ENCODE measurements around the gene TNFRSF12A. TPM values are rescaled to one million over a fixed set of nuclear protein-coding genes. Genes with fewer than 3 reads are reported as not detected.

TNFRSF12A gene
- total and polyA plus RNA-seq, 2 of the 13 experiments (the other 11 are each of a cell fraction or from before 2014, with no cell fraction given): 61.9 to 66.0 TPM

GRCh38 chr16:3027489-3027795 lies 7.3 kb downstream of the TNFRSF12A start:
- intact Hi-C loops (cut with micrococcal nuclease; ENCODE audit: unreplicated experiment) (no loop called here), in situ Hi-C loops (cut with HindIII; ENCODE audit: extremely low pct_ligation_motif_present, low pct_unique_long_range_greater_than_20kb) (no loop called here)
- peaks cover 4% of the 10 kb centered on the region for H3K79me2 ChIP-seq (ENCODE audit: insufficient read depth, low read length)
- ChIA-PET POLR2A (interaction anchor here (0.9 to 18.8 kb wide), 13 partner anchors 8 to 107 kb away, joined by 3 to 750 read pairs (median 6); partner anchors contain the start of genes CLDN9, IL32, KREMEN2 and PKMYT1), CTCF (ENCODE audit: low intra/inter-chr PET ratio, low total read pairs) (interaction anchor here (1.7 kb wide), 1 partner anchor 24 kb away, joined by 11 read pairs; no protein-coding TSS in a partner anchor)
- peaks cover 16 to 17% of the 10 kb centered on the region in 2 experiments; a peak in 4 of 5 replicates for H3K36me3 ChIP-seq (replicated peaks in 1 of 2; ENCODE audit: control insufficient read depth in 1 of 2, insufficient read depth in 2 of 2, low read length in 2 of 2)
- 93% methylated on average over 8 of the region's 8 CpGs for WGBS (ENCODE audit: low lambda C conversion rate)
- peaks cover 41% of the 10 kb centered on the region for H3K4me1 ChIP-seq (ENCODE audit: insufficient read depth, low read length)
- H3K27me3 ChIP-seq (ENCODE audit: control insufficient read depth in 1 of 2, insufficient read depth in 2 of 2, low read length in 2 of 2): peaks cover 5 to 38% of the 10 kb centered on the region in 2 experiments
- H3K27ac ChIP-seq (ENCODE audit: extremely low read length, insufficient read depth, low read length): no peak overlapping the region
- ATAC-seq (no peak), DNase-seq (ENCODE audit: low spot score) (no peak), FAIRE-seq (no peak)
- H3K9me3 ChIP-seq (ENCODE audit: low read length): no peaks in the 10 kb centered on the region
- no TSS peak for BruUV-seq (replicated peaks)
- peaks cover 17% of the 10 kb centered on the region; the same call in 1 of the 2 replicates for H4K20me1 ChIP-seq (ENCODE audit: insufficient read depth, low read length)
- H3K9ac ChIP-seq (ENCODE audit: insufficient read depth, low read depth, low read length): no peak overlapping the region
- no peak overlapping the region for H2AFZ ChIP-seq (ENCODE audit: low read length)
- no peak overlapping the region for H3K4me3 ChIP-seq (replicated peaks in 1 of 3; ENCODE audit: insufficient read depth in 1 of 3, low read depth in 2 of 3, low read length in 3 of 3)
- H3K4me2 ChIP-seq (ENCODE audit: low read depth, low read length): no peak overlapping the region
- no peak for TF ChIP-seq ZNF281 (CRISPR knock-in tag; IDR thresholded peaks at IDR 0.05; ENCODE audit: borderline replicate concordance)
- no peak for TF ChIP-seq TFDP2 (CRISPR knock-in tag; IDR thresholded peaks at IDR 0.05)
- TF ChIP-seq ZBTB38 (CRISPR knock-in tag; IDR thresholded peaks at IDR 0.05): no peak
- no peak for TF ChIP-seq ZNF160 (CRISPR knock-in tag; IDR thresholded peaks at IDR 0.05)
- no peak for TF ChIP-seq ZKSCAN5 (CRISPR knock-in tag; IDR thresholded peaks at IDR 0.05)
- no peak for TF ChIP-seq BRD4 (CRISPR knock-in tag; IDR thresholded peaks at IDR 0.05)
- no peak for TF ChIP-seq ZNF337 (CRISPR knock-in tag; IDR thresholded peaks at IDR 0.05; ENCODE audit: borderline replicate concordance, low read depth)
- no peak for TF ChIP-seq ZNF558 (CRISPR knock-in tag; IDR thresholded peaks at IDR 0.05; ENCODE audit: borderline replicate concordance)
- no peak for TF ChIP-seq TRIM24 (CRISPR knock-in tag; IDR thresholded peaks at IDR 0.05)
- TF ChIP-seq NRL (CRISPR knock-in tag; IDR thresholded peaks at IDR 0.05; ENCODE audit: borderline replicate concordance): no peak
- TF ChIP-seq HNF1A (IDR thresholded peaks at IDR 0.05; ENCODE audit: low read depth): no peak
- no peak for TF ChIP-seq HNF1A (CRISPR knock-in tag; IDR thresholded peaks at IDR 0.05; ENCODE audit: borderline replicate concordance)
- TF ChIP-seq POLR2A (IDR thresholded peaks at IDR 0.05; ENCODE audit: insufficient read depth in 1 of 2, low read depth in 2 of 2, low read length in 2 of 2): no peak
- TF ChIP-seq NR2F1 (CRISPR knock-in tag; IDR thresholded peaks at IDR 0.05): no peak
- no peak for TF ChIP-seq GMEB1 (CRISPR knock-in tag; IDR thresholded peaks at IDR 0.05; ENCODE audit: borderline replicate concordance)

Data from HepG2 (cell line).